ENCODE results near the gene RAB8B.

DNA sequence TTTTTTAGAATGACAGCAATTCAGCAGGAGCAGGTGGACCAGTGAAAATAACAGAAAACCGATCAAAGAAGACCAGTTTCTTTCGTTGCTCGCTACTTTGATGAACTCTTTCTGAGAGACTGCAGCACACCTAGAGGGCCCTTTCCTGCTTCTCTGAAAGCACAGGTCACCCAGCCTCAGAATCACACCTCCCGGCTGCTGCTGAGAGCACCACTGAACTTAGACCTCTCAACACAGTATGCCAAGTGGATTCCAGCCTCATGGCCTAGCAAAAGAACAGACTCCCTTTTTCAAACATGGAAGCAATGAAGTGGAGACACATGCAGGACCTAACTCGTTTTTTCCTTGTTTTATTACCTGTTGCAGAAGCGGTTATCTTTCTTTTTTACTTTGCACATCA lies 74.1 kb downstream of the RAB8B start:
- TF ChIP-seq, protein P1, sequence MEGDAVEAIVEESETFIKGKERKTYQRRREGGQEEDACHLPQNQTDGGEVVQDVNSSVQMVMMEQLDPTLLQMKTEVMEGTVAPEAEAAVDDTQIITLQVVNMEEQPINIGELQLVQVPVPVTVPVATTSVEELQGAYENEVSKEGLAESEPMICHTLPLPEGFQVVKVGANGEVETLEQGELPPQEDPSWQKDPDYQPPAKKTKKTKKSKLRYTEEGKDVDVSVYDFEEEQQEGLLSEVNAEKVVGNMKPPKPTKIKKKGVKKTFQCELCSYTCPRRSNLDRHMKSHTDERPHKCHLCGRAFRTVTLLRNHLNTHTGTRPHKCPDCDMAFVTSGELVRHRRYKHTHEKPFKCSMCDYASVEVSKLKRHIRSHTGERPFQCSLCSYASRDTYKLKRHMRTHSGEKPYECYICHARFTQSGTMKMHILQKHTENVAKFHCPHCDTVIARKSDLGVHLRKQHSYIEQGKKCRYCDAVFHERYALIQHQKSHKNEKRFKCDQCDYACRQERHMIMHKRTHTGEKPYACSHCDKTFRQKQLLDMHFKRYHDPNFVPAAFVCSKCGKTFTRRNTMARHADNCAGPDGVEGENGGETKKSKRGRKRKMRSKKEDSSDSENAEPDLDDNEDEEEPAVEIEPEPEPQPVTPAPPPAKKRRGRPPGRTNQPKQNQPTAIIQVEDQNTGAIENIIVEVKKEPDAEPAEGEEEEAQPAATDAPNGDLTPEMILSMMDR (IDR thresholded peaks at IDR 0.05; ENCODE audit: low read depth, low read length): no peak
- TF ChIP-seq POLR2A (IDR thresholded peaks at IDR 0.05; ENCODE audit: extremely low read depth, insufficient read length) (no peak), MYC (IDR thresholded peaks at IDR 0.05; ENCODE audit: low read depth, low read length) (no peak)

Data from NB4 (cell line).